ENCODE data around the gene TRH.
"Not testable (repeated sequence)": the region's sequence is repeated elsewhere in the genome, so short reads cannot be mapped to it uniquely, and the experiment has no call there.

TRH gene

GRCh38 chr3:130013246-130013645 lies 38.7 kb downstream of the TRH start:
- not testable (repeated sequence) for DNase-seq

GRCh38 chr3:130014526-130014925 lies 40.0 kb downstream of the TRH start:
- DNase-seq, result no peak

DNA sequence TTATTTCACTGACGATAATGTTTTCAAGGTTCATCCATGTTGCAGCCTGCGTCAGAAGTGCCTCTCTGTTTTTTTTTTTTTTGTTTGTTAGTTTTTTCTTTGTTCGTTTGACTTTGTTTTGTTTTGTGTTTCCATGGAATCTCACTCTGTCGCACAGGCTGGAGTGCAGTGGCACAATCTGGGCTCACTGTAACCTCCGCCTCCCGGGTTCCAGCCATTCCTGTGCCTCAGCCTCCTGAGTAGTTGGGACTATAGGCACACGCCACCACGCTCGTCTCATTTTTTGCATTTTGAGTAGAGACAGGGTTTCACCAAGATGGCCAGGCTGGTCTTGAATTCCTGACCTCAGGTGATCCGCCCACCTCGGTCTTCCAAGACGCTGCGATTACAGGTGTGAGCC lies 43.1 kb downstream of the TRH start:
- DNase-seq, result not testable (repeated sequence)

DNA sequence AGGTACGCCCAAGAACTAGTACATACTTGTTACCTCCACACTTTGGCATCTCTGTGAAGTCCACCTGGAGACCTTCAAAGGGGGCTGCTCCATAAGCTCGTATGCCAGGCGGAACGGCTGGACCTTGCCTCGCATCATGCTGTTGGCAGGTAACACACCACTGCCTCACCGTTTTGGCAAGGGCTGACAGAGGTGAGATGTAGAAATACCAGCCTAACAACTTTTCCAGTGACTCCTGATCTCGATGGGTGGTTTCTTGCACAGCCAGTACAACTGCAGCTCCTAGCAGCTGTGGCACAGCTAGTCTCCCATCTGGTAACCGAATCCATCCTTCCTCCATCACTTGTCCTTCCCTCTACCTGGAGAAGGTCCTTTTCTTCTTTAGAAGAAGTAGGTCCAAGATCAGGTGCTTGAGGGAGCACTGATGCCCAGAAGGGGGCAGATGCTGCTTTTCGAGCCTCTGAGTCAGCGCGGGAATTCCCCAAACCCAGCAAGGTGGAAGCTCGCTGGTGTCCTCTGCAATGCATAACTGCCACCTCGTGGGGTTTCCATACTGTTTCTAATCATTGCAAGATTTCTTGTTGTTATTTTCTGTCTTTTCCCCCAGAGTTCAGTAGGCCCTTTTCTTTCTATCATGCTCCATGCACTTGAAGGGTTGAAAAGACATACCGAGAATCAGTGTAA lies 51.8 kb downstream of the TRH start:
- DNase-seq, result not testable (repeated sequence)

DNA sequence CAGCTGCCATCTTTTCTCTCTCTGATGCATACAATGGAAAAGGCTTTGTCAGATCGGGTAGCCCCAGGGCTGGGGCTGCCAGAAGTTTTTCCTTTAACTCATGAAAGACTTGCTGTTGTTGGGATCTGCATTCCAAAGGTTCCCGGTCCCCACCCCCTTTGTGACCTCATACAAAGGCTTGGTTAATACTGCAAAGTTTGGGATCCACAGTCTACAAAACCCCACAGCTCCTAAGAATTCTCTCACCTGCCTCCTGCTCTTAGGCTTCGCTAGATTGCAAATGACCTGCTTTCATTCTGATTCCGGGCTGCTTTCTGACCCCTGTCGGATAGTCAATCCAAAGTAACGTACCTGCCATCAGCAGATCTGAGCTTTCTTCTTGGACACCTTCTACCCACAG lies 52.9 kb downstream of the TRH start:
- DNase-seq, result not testable (repeated sequence)

Data from NCI-H82 (cell line).